GM13976 (cell line): ENCODE measurements around the gene YEATS4.

Experiments
- DNase-seq: peaks from one replicate; pipeline ENCODE4 v3.0.0; 2012; ENCODE audit warnings: low spot score
- in situ Hi-C: fragments of 300-500 bp; cut with MboI; formaldehyde crosslinking; loops from one replicate; pipeline ENCODE4 v1.12.0; 2022; ENCODE audit warnings: low sequenced_read_pairs, mixed read lengths, inconsistent platforms; ENCODE audit not compliant: unreplicated experiment
- TF ChIP-seq, protein P1 (sequence below): IDR thresholded peaks from 2 replicates; pipeline ENCODE4 v1.5.1; 2012; ENCODE audit warnings: borderline replicate concordance, mild to moderate bottlenecking; ENCODE audit not compliant: insufficient read depth; ENCODE audit errors: extremely low read depth, missing control alignments, control extremely low read depth

YEATS4 gene

DNA sequence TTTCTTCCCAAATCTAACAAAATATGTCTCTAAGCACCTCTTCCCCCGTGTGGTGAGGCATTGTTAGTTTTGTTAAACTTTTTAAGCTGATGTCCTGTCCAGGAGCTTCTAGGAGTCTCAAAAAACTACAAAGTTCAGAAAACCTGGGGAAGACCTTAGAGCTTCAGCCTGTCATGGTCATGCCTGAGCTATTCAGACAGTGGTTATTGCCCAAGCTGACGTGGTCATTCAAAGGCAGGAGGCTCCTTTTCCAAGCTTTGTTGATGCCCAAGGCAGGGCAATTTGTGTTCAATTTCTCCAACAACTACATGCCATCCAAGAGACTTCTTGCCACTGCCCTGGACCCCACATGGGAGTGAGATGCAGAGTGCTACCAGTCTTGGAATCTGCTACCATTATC is 17.1 kb upstream of the YEATS4 start:
- TF ChIP-seq, protein P1, sequence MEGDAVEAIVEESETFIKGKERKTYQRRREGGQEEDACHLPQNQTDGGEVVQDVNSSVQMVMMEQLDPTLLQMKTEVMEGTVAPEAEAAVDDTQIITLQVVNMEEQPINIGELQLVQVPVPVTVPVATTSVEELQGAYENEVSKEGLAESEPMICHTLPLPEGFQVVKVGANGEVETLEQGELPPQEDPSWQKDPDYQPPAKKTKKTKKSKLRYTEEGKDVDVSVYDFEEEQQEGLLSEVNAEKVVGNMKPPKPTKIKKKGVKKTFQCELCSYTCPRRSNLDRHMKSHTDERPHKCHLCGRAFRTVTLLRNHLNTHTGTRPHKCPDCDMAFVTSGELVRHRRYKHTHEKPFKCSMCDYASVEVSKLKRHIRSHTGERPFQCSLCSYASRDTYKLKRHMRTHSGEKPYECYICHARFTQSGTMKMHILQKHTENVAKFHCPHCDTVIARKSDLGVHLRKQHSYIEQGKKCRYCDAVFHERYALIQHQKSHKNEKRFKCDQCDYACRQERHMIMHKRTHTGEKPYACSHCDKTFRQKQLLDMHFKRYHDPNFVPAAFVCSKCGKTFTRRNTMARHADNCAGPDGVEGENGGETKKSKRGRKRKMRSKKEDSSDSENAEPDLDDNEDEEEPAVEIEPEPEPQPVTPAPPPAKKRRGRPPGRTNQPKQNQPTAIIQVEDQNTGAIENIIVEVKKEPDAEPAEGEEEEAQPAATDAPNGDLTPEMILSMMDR, result no peak
- in situ Hi-C loops, result no loop called here
- DNase-seq, result no peak

DNA sequence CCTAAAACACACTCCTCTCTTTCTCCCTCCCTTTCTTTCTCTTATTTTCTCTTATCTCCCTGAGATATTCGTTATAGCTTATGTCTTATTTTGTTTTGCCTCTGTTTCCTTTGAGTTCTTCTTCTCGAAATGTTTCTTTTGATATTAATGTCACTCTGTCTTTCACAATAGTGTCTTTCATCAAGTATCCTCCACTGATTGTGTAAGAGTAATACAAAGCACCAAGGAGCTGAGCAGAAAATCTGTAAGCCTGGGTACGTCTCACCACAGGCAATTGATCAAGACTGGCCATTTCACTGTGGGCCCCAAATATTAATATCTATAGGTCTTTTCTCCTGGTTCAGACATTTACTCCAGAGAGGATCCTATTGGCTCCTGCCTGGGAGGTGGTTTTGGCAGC is 16.2 kb upstream of the YEATS4 start:
- in situ Hi-C loops, result no loop called here
- DNase-seq, result no peak
- TF ChIP-seq, protein P1, result no peak

DNA sequence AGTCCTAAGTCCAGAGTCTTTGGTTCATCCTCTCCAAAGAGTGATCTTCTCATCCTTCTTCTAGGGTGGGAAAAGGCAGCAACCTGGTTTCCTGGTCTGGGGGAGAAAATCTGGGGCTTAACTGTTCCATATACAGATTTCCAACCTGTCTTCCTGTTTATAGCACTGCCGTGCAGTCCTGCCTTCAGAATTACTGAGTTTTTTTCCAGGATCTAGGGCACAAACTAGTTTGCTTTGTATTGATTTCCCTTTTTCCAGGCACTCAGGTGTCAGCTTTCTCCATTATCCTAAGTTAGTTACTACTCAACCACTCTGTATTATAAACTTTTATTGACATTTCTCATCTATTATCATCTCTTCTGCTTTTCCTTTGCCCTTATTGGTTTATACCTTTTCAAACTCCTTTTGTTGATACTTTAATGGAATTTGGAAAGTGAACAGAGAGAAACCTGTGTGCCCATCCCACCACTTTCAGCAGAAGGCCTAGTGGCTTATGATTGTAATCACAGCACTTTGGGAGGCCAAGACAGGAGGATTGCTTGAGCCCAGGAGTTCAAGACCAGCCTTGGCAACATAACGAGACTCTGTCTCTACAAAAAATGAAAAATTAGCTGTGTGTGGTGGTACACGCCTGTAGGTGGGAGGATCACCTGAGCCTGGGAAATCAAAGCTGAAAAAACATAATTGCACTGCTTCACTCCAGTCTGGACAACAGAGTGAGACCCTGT is 15.5 kb upstream of the YEATS4 start:
- in situ Hi-C loops, result no loop called here
- TF ChIP-seq, protein P1, result no peak
- no peak for DNase-seq

DNA sequence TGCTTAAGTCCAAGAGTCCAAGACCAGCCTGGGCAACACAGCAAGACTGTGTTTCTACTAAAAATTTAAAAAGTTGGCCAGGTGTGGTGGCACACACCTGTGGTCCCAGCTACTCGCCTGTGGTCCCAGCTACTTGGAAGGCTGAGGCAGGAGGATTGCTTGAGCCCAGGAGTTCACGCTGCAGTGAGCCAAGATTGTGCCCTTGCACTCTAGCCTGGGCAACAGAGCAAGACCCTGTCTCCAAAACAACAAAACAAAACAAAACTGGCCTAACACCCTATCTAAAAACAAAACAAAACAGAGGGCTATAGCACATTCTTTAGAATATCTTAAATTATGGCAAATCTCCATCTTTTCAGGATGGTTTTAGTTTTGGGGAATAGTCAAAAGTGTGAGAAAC is 14.5 kb upstream of the YEATS4 start:
- no peak for DNase-seq
- in situ Hi-C loops, result no loop called here
- TF ChIP-seq, protein P1, result no peak

DNA sequence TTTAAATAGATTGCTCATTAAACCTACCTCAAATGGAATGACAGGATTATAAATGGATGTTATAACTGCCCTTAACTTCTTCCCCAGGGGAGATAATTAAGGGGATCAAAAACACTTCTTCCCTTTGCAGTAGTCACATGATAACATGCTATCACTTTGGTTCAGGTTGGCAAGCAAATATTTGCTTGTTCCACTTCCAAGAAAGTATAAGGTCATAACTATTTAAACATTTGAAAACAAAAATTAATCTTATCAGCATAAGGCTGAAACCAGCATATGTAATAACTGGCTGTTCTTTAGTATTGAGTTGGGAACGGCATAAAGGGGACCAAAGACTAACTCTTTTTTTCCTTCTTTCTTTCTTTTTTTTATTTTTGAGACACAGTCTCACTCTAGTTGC is 13.8 kb upstream of the YEATS4 start:
- in situ Hi-C loops, result no loop called here
- no peak for DNase-seq
- TF ChIP-seq, protein P1, result no peak

DNA sequence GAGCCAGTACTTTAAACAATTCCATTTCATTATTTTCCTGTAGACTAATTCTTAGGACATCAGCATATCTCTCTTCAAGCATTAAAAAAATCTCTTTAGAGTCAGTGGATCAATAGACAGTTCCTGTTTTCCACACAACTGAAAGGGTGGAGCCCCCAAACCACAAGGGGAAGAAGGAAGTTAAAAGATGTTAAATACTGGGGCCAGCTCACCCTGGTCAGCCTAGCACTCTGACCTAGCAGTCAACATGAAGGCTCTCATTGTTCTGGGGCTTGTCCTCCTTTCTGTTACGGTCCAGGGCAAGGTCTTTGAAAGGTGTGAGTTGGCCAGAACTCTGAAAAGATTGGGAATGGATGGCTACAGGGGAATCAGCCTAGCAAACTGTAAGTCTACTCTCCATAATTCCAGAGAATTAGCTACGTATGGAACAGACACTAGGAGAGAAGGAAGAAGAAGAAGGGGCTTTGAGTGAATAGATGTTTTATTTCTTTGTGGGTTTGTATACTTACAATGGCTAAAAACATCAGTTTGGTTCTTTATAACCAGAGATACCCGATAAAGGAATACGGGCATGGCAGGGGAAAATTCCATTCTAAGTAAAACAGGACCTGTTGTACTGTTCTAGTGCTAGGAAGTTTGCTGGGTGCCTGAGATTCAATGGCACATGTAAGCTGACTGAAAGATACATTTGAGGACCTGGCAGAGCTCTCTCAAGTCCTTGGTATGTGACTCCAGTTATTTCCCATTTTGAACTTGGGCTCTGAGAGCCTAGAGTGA is 11.2 kb upstream of the YEATS4 start, which contains the start of gene LYZ:
TSS of gene LYZ (plus strand) at position 220 of the 777 bp plus-strand sequence. CDS start at position 248, 28 bp downstream.
- no peak for DNase-seq
- TF ChIP-seq, protein P1, result no peak
- in situ Hi-C loops, result no loop called here
